OCI-LY1 (cell line): ENCODE measurements around the gene C1orf115.

Experiments used
- EZH2 ChIP-seq: fragments of 200-600 bp; sonication (generic), shearing (Covaris generic); IDR thresholded peaks from 2 replicates; pipeline ENCODE4 v1.8.0; 2017; ENCODE audit warnings: borderline replicate concordance, mixed run types, mild to moderate bottlenecking, antibody characterized with exemption, low read length, moderate library complexity, mixed read lengths
- TF ChIP-seq, protein P1 (sequence below): fragments of 200-600 bp; sonication (generic), shearing (Covaris generic); IDR thresholded peaks from 2 replicates; pipeline ENCODE4 v1.5.1; 2017; ENCODE audit warnings: mild to moderate bottlenecking, antibody characterized with exemption, low read length, moderate library complexity, mixed read lengths

- TF ChIP-seq, protein P1, sequence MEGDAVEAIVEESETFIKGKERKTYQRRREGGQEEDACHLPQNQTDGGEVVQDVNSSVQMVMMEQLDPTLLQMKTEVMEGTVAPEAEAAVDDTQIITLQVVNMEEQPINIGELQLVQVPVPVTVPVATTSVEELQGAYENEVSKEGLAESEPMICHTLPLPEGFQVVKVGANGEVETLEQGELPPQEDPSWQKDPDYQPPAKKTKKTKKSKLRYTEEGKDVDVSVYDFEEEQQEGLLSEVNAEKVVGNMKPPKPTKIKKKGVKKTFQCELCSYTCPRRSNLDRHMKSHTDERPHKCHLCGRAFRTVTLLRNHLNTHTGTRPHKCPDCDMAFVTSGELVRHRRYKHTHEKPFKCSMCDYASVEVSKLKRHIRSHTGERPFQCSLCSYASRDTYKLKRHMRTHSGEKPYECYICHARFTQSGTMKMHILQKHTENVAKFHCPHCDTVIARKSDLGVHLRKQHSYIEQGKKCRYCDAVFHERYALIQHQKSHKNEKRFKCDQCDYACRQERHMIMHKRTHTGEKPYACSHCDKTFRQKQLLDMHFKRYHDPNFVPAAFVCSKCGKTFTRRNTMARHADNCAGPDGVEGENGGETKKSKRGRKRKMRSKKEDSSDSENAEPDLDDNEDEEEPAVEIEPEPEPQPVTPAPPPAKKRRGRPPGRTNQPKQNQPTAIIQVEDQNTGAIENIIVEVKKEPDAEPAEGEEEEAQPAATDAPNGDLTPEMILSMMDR: no peak
- TF ChIP-seq EZH2: no peak
Measured at GRCh38 chr1:220682901-220683576, 7.1 kb upstream of the C1orf115 start.
